Measurements from ENCODE around the gene SETBP1. TPM values are rescaled to one million over a fixed set of nuclear protein-coding genes. Genes with fewer than 3 reads are reported as not detected.

Gene SETBP1
- total and polyA plus RNA-seq, 2 of the 8 experiments (the other 6 are each of a cell fraction or from before 2014, with no cell fraction given): 2.0 to 6.5 TPM

- TF ChIP-seq RFX5 (IDR thresholded peaks at IDR 0.05; ENCODE audit: borderline replicate concordance, low read depth, low read length): no peak
- TF ChIP-seq JUN (IDR thresholded peaks at IDR 0.05; ENCODE audit: low read depth, low read length): no peak
- TF ChIP-seq CEBPB (IDR thresholded peaks at IDR 0.05; ENCODE audit: low read depth, low read length): no peak
These were observed 338.8 kb downstream of the SETBP1 start (continued) for GRCh38 chr18:45019469-45019868.

Data from H1 (cell line).